B cell (primary cell): ENCODE data around the gene PALLD.

ENCODE experiments used
- EZH2 ChIP-seq: IDR thresholded peaks from 2 replicates; pipeline ENCODE4 v1.6.1; 2012; ENCODE audit warnings: borderline replicate concordance, low read depth, mild to moderate bottlenecking, moderate library complexity, low read length; ENCODE audit not compliant: insufficient read depth, poor library complexity, severe bottlenecking
- TF ChIP-seq, protein P1 (sequence below): fragments of 200-600 bp; IDR thresholded peaks from one replicate; pipeline ENCODE4 v1.8.0; 2022; ENCODE audit warnings: antibody characterized with exemption, mild to moderate bottlenecking

DNA sequence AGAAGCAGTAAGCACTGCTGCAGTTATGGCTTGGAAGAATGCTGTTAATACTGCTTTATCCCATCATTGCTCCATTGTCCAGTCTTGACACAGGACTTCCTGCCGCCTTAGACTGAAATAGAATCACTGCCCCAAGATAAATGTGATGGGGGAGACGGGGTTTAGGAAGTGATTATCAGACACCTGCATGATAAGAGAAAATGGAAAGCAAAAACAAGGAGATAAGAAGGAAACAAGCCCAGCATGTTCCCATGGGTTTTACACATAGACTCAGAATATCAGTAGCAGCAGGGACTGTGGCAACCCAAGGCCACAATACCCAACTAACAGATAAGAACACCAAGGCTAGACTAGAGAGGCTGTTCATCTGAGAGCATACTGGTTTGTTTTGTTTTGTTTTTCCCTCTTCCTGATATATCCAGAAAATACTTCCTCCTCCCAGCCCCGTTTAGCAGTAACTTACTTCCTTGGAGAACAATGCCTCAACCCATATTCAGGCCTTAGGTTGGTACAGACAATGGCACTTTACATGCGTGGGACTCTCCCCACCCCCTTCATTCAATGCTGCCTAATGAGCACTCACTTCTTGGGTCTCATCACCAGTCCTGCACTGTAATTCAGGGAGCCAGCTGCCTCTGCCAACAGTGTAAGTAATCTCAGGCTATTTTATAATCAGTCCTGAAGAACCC lies 280.6 kb downstream of the PALLD start:
- no peak for TF ChIP-seq EZH2
- TF ChIP-seq, protein P1, sequence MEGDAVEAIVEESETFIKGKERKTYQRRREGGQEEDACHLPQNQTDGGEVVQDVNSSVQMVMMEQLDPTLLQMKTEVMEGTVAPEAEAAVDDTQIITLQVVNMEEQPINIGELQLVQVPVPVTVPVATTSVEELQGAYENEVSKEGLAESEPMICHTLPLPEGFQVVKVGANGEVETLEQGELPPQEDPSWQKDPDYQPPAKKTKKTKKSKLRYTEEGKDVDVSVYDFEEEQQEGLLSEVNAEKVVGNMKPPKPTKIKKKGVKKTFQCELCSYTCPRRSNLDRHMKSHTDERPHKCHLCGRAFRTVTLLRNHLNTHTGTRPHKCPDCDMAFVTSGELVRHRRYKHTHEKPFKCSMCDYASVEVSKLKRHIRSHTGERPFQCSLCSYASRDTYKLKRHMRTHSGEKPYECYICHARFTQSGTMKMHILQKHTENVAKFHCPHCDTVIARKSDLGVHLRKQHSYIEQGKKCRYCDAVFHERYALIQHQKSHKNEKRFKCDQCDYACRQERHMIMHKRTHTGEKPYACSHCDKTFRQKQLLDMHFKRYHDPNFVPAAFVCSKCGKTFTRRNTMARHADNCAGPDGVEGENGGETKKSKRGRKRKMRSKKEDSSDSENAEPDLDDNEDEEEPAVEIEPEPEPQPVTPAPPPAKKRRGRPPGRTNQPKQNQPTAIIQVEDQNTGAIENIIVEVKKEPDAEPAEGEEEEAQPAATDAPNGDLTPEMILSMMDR = no peak
